HepG2 (cell line): ENCODE results near the gene CDK14. TPM values are rescaled to one million over a fixed set of nuclear protein-coding genes. Genes with fewer than 3 reads are reported as not detected.

ENCODE experiments used
- ATAC-seq: fragments of 200-7000 bp; cut with Tn5 transposase; 3 replicates; pipeline ENCODE4 v1.9.1; 2020; ENCODE audit warnings: mild to moderate bottlenecking, moderate library complexity
- BruUV-seq: library from RNA; stranded (reverse); fragments of 400-500 nt; replicated peaks from 2 replicates; lab custom pipeline; 2021; lab: Mats Ljungman, UMichigan
- CTCF ChIA-PET: fragments of 300-600 bp; formaldehyde crosslinking; extraction: SDS; loops from one replicate; lab custom pipeline; 2021; ENCODE audit warnings: low total read pairs, inconsistent platforms, low intra/inter-chr PET ratio; lab: Yijun Ruan, JAX
- POLR2A ChIA-PET: fragments of 350-600 bp; sonication (Branson Sonifier 250); formaldehyde crosslinking; loops from one replicate; lab custom pipeline; 2020; ENCODE audit warnings: antibody characterized with exemption, inconsistent platforms; lab: Yijun Ruan, JAX
- DNase-seq: peaks from one replicate; pipeline ENCODE4 v3.0.0-alpha.2; 2015; ENCODE audit warnings: low spot score
- FAIRE-seq: peaks from 3 replicates; lab custom pipeline; 2011; peaks lifted over from hg19 to GRCh38; lab: Jason Lieb, UNC
- H2AFZ ChIP-seq: one replicate; pipeline ENCODE4 v1.6.1; 2011; ENCODE audit warnings: low read length, inconsistent platforms
- H3K27ac ChIP-seq: fragments of 300-600 bp; 3 replicates; pipeline ENCODE4 v1.8.0; 2011; ENCODE audit warnings: mixed run types, mild to moderate bottlenecking, mixed read lengths, low read length, inconsistent platforms; ENCODE audit not compliant: insufficient read depth; ENCODE audit errors: extremely low read length
- H3K27me3 ChIP-seq, 2 experiments: fragments of 200-600 bp in 1 of 2; 2 replicates in 1 of 2; 3 replicates in 1 of 2; pipeline versions ENCODE4 v1.6.0 to v1.8.0; 2011; ENCODE audit warnings: low read length in 2 of 2, mild to moderate bottlenecking in 2 of 2, moderate library complexity in 2 of 2, inconsistent platforms in 1 of 2; ENCODE audit not compliant: insufficient read depth in 2 of 2, control insufficient read depth in 1 of 2
- H3K36me3 ChIP-seq, 2 experiments: fragments of 200-600 bp in 1 of 2; replicated peaks in 1 of 2; 2 replicates in 1 of 2; 3 replicates in 1 of 2; pipeline versions ENCODE4 v1.5.1 to v1.8.0; 2011; ENCODE audit warnings: low read length in 2 of 2, inconsistent platforms in 1 of 2; ENCODE audit not compliant: insufficient read depth in 2 of 2, control insufficient read depth in 1 of 2
- H3K4me1 ChIP-seq: 2 replicates; pipeline ENCODE4 v1.5.1; 2012; ENCODE audit warnings: low read length, inconsistent platforms; ENCODE audit not compliant: insufficient read depth
- H3K4me2 ChIP-seq: 2 replicates; pipeline ENCODE4 v1.6.0; 2011; ENCODE audit warnings: low read depth, low read length, inconsistent platforms
- H3K4me3 ChIP-seq, 3 experiments: fragments of 200-600 bp in 1 of 3; sonication (generic), shearing (Covaris generic) in 1 of 3; replicated peaks in 1 of 3; 2 replicates each; pipeline ENCODE4 v1.5.1; 2011 to 2016; ENCODE audit warnings: low read length in 3 of 3, inconsistent platforms in 2 of 3, low read depth in 2 of 3, mild to moderate bottlenecking in 2 of 3, control low read depth in 1 of 3, mixed read lengths in 1 of 3; ENCODE audit not compliant: insufficient read depth in 1 of 3
- H3K79me2 ChIP-seq: one replicate; pipeline ENCODE4 v1.6.1; 2011; ENCODE audit warnings: low read length, inconsistent platforms; ENCODE audit not compliant: insufficient read depth
- H3K9ac ChIP-seq: 2 replicates; pipeline ENCODE4 v1.6.0; 2011; ENCODE audit warnings: mild to moderate bottlenecking, low read depth, low read length, inconsistent platforms; ENCODE audit not compliant: insufficient read depth
- H3K9me3 ChIP-seq: 2 replicates; pipeline ENCODE4 v1.5.1; 2012; ENCODE audit warnings: mild to moderate bottlenecking, low read length
- H4K20me1 ChIP-seq: 2 replicates; pipeline ENCODE4 v1.6.0; 2011; ENCODE audit warnings: inconsistent platforms, mild to moderate bottlenecking, low read length, moderate library complexity; ENCODE audit not compliant: insufficient read depth
- CHD4 ChIP-seq: fragments of 200-600 bp; sonication (generic); IDR thresholded peaks from 2 replicates; pipeline ENCODE4 v1.7.0; 2017; ENCODE audit warnings: mild to moderate bottlenecking, low read length, borderline replicate concordance
- DNMT1 ChIP-seq: sonication (generic); formaldehyde crosslinking; IDR thresholded peaks from 2 replicates; pipeline ENCODE4 v1.5.1; 2020; ENCODE audit warnings: mild to moderate bottlenecking, missing genetic modification reagents
- EEA1 ChIP-seq: sonication (generic); formaldehyde crosslinking; IDR thresholded peaks from 2 replicates; pipeline ENCODE4 v1.5.1; 2020; ENCODE audit warnings: mild to moderate bottlenecking, missing genetic modification reagents, borderline replicate concordance
- GPN1 ChIP-seq: sonication (generic); formaldehyde crosslinking; IDR thresholded peaks from 2 replicates; pipeline ENCODE4 v1.5.1; 2020; ENCODE audit warnings: missing genetic modification reagents, borderline replicate concordance
- HNRNPL ChIP-seq: fragments of 200-400 bp; formaldehyde crosslinking; IDR thresholded peaks from 2 replicates; pipeline ENCODE4 v1.6.1; 2017; ENCODE audit warnings: mild to moderate bottlenecking, low read depth, low read length
- MYNN ChIP-seq: sonication (generic); formaldehyde crosslinking; IDR thresholded peaks from 2 replicates; pipeline ENCODE4 v1.4.0; 2020; ENCODE audit warnings: mild to moderate bottlenecking, low read depth, missing genetic modification reagents
- NFRKB ChIP-seq: fragments of 450-650 bp; IDR thresholded peaks from 2 replicates; pipeline ENCODE4 v1.6.1; 2017
- NFYB ChIP-seq: sonication (generic); formaldehyde crosslinking; IDR thresholded peaks from 2 replicates; pipeline ENCODE4 v1.4.0; 2020; ENCODE audit warnings: missing genetic modification reagents
- PHF8 ChIP-seq: sonication (generic); formaldehyde crosslinking; IDR thresholded peaks from 2 replicates; pipeline ENCODE4 v1.5.0; 2020; ENCODE audit warnings: missing genetic modification reagents
- SMC3 ChIP-seq: IDR thresholded peaks from 2 replicates; pipeline ENCODE4 v1.6.1; 2011; ENCODE audit warnings: low read length, improper control_type of control experiment
- ZNF460 ChIP-seq: sonication (generic); formaldehyde crosslinking; IDR thresholded peaks from 2 replicates; pipeline ENCODE4 v1.5.1; 2020; ENCODE audit warnings: missing genetic modification reagents, mild to moderate bottlenecking, borderline replicate concordance
- ZNF558 ChIP-seq: sonication (generic); formaldehyde crosslinking; IDR thresholded peaks from 2 replicates; pipeline ENCODE4 v1.9.0; 2022; ENCODE audit warnings: mild to moderate bottlenecking, missing genetic modification reagents, borderline replicate concordance
- ZNF580 ChIP-seq: IDR thresholded peaks from 2 replicates; pipeline ENCODE4 v1.6.1; 2016; ENCODE audit warnings: low read depth, borderline replicate concordance
- ZNF703 ChIP-seq: sonication (generic); formaldehyde crosslinking; IDR thresholded peaks from 2 replicates; pipeline ENCODE4 v1.5.1; 2020; ENCODE audit warnings: missing genetic modification reagents, mild to moderate bottlenecking, moderate library complexity, borderline replicate concordance
- ZSCAN31 ChIP-seq: sonication (generic); formaldehyde crosslinking; IDR thresholded peaks from 2 replicates; pipeline ENCODE4 v1.5.0; 2020; ENCODE audit warnings: low read depth, mild to moderate bottlenecking, missing genetic modification reagents
- WGBS: methylation state at CpG from one replicate; pipeline ENCODE4 v1.1.6; 2017; ENCODE audit warnings: low lambda C conversion rate; 5-methylcytosine and 5-hydroxymethylcytosine counted together
- in situ Hi-C: cut with HindIII; loops from 2 replicates; pipeline ENCODE4 v1.10.0; 2017; ENCODE audit warnings: low pct_unique_long_range_greater_than_20kb; ENCODE audit not compliant: extremely low pct_ligation_motif_present
- intact Hi-C: fragments of 100-400 bp; cut with micrococcal nuclease; formaldehyde crosslinking; loops from one replicate; pipeline ENCODE4 v1.10.0; 2022; ENCODE audit not compliant: unreplicated experiment
- polyA plus RNA-seq, 8 experiments: library from polyadenylated mRNA; depleted of rRNA in 3 of 8; stranded (reverse) in 7 of 8; unstranded in 1 of 8; fragments of >200 nt; fragmentation: Illumina TruSeq in 4 of 8; extraction: Trizol in 4 of 8; gene quantifications; 2 replicates each; pipeline versions ENCODE4 v1.2.1 to v1.2.3, GENCODE V29; 2011 to 2016; ENCODE audit warnings: low read depth in 4 of 8, missing spikeins in 1 of 8, mixed read lengths in 1 of 8; ENCODE audit not compliant: insufficient read depth in 1 of 8
- total RNA-seq, 5 experiments: library from RNA; depleted of rRNA; stranded (reverse); fragments of >200 nt; fragmentation: Illumina TruSeq; extraction: Trizol; gene quantifications; 2 replicates each; pipeline ENCODE4 v1.2.3, GENCODE V29; 2016; ENCODE audit warnings: low read depth in 1 of 5

Gene CDK14
- total and polyA plus RNA-seq, 2 of the 13 experiments (the other 11 are each of a cell fraction or from before 2014, with no cell fraction given) = 0.26 to 0.71 TPM

- POLR2A ChIA-PET = no interaction called here
- no peaks in the 10 kb centered on the region for H3K79me2 ChIP-seq
- DNase-seq (no peak), ATAC-seq (no peak)
- BruUV-seq = no TSS peak
- peaks cover 44% of the 10 kb centered on the region for H3K4me1 ChIP-seq
- H3K4me2 ChIP-seq = no peak overlapping the region
- TF ChIP-seq CHD4 (no peak), ZNF460 (CRISPR knock-in tag) (no peak), PHF8 (no peak), HNRNPL (no peak), ZNF558 (CRISPR knock-in tag) (no peak), NFRKB (no peak), NFYB (CRISPR knock-in tag) (no peak), MYNN (CRISPR knock-in tag) (no peak), ZSCAN31 (CRISPR knock-in tag) (no peak), DNMT1 (CRISPR knock-in tag) (no peak), ZNF703 (CRISPR knock-in tag) (no peak), SMC3 (no peak), EEA1 (CRISPR knock-in tag) (no peak), ZNF580 (CRISPR knock-in tag) (no peak), GPN1 (CRISPR knock-in tag) (no peak)
- TF ChIP-seq, all 625 proteins: peak for 0
- Histone ChIP-seq H4K20me1 (no peaks in the 10 kb centered on the region), H3K27me3 (peaks cover 0 to 35% of the 10 kb centered on the region in 2 experiments; a peak in 3 of 5 replicates), H3K9me3 (no peaks in the 10 kb centered on the region), H3K9ac (no peak overlapping the region), H3K4me3 (no peak overlapping the region), H3K36me3 (no peaks in the 10 kb centered on the region), H2AFZ (no peak overlapping the region), H3K27ac (no peak overlapping the region)
- no peak for FAIRE-seq
- CTCF ChIA-PET = no interaction called here
- intact Hi-C loops (no loop called here), in situ Hi-C loops (no loop called here)
- 68% methylated on average over 1 of the region's 1 CpG for WGBS
Observed at GRCh38 chr7:90761584-90761983, 165.5 kb downstream of the CDK14 start.
